HL-60/S4 (cell line): ENCODE data around the gene FEZF1.

Source experiments
- in situ Hi-C: fragments of 300-500 bp; cut with MboI; formaldehyde crosslinking; loops from 2 replicates; pipeline ENCODE4 v1.14.3; 2022; ENCODE audit warnings: low sequenced_read_pairs

Gene FEZF1

GRCh38 chr7:122269241-122269640, 35.3 kb downstream of the FEZF1 start:
- in situ Hi-C loops: no loop called here

- in situ Hi-C loops: no loop called here
These were observed 36.4 kb downstream of the FEZF1 start for GRCh38 chr7:122268101-122268500.

GRCh38 chr7:122262246-122262645, 42.3 kb downstream of the FEZF1 start:
- in situ Hi-C loops: no loop called here

- in situ Hi-C loops: no loop called here
These were observed 43.1 kb downstream of the FEZF1 start for GRCh38 chr7:122261442-122261841.

GRCh38 chr7:122261016-122261415, 43.5 kb downstream of the FEZF1 start:
- in situ Hi-C loops: no loop called here

GRCh38 chr7:122260336-122260735, 44.2 kb downstream of the FEZF1 start:
- in situ Hi-C loops: no loop called here

- in situ Hi-C loops: no loop called here
These were observed 45.6 kb downstream of the FEZF1 start for GRCh38 chr7:122258971-122259370.

- in situ Hi-C loops: no loop called here
These were observed 47.5 kb downstream of the FEZF1 start for GRCh38 chr7:122257056-122257455.

- in situ Hi-C loops: no loop called here
These were observed 48.5 kb downstream of the FEZF1 start for GRCh38 chr7:122256046-122256445.

GRCh38 chr7:122255454-122255853, 49.1 kb downstream of the FEZF1 start:
- in situ Hi-C loops: no loop called here
